OCI-LY7 (cell line): ENCODE measurements around the gene YOD1. TPM values are rescaled to one million over a fixed set of nuclear protein-coding genes. Genes with fewer than 3 reads are reported as not detected.

ENCODE experiments used
- BruUV-seq: library from RNA; stranded (reverse); fragments of 400-500 nt; replicated peaks from 2 replicates; lab custom pipeline; 2021; lab: Mats Ljungman, UMichigan
- CTCF ChIA-PET: fragments of 300-600 bp; sonication (Branson Sonifier 250); formaldehyde crosslinking; loops from one replicate; lab custom pipeline; 2022; ENCODE audit warnings: antibody characterized with exemption; ENCODE audit not compliant: unreplicated experiment; lab: Charles Lee
- POLR2A ChIA-PET: fragments of 300-600 bp; sonication (Branson Sonifier 250); formaldehyde crosslinking; loops from one replicate; lab custom pipeline; 2022; ENCODE audit warnings: antibody characterized with exemption; lab: Charles Lee
- DNase-seq: peaks from one replicate; pipeline ENCODE4 v3.0.0-alpha.2; 2015; ENCODE audit warnings: low spot score
- H2AFZ ChIP-seq: fragments of 200-600 bp; sonication (generic), shearing (Covaris generic); 2 replicates; pipeline ENCODE4 v1.6.1; 2014; ENCODE audit warnings: mild to moderate bottlenecking, antibody characterized with exemption, low read length, moderate library complexity
- H3K27ac ChIP-seq: fragments of 200-600 bp; sonication (generic); 2 replicates; pipeline ENCODE4 v1.5.1; 2014; ENCODE audit warnings: mixed run types, low read depth, mild to moderate bottlenecking, moderate library complexity, low read length, inconsistent platforms; ENCODE audit not compliant: poor library complexity, severe bottlenecking
- H3K36me3 ChIP-seq: fragments of 200-600 bp; sonication (generic); 2 replicates; pipeline ENCODE4 v1.6.1; 2014; ENCODE audit warnings: mild to moderate bottlenecking, antibody characterized with exemption, low read length, moderate library complexity, mixed read lengths; ENCODE audit not compliant: insufficient read depth
- H3K4me1 ChIP-seq: fragments of 200-600 bp; sonication (generic); 2 replicates; pipeline ENCODE4 v1.5.1; 2014; ENCODE audit warnings: mild to moderate bottlenecking, low read length; ENCODE audit not compliant: insufficient read depth, poor library complexity, severe bottlenecking
- H3K4me2 ChIP-seq: fragments of 200-600 bp; sonication (generic); 2 replicates; pipeline ENCODE4 v1.6.1; 2014; ENCODE audit warnings: mild to moderate bottlenecking, low read length
- H3K4me3 ChIP-seq: fragments of 200-600 bp; sonication (generic); 2 replicates; pipeline ENCODE4 v1.5.1; 2014; ENCODE audit warnings: mild to moderate bottlenecking, low read depth, low read length; ENCODE audit not compliant: poor library complexity, severe bottlenecking
- H3K79me2 ChIP-seq: fragments of 200-600 bp; sonication (generic); 2 replicates; pipeline ENCODE4 v1.6.1; 2016; ENCODE audit warnings: low read depth, mild to moderate bottlenecking, low read length, moderate library complexity, mixed read lengths; ENCODE audit not compliant: insufficient read depth
- H3K9me2 ChIP-seq: fragments of 200-600 bp; sonication (generic); 2 replicates; pipeline ENCODE4 v1.6.1; 2016; ENCODE audit warnings: mild to moderate bottlenecking, low read length, mixed read lengths; ENCODE audit not compliant: insufficient read depth
- H3K9me3 ChIP-seq: fragments of 200-600 bp; sonication (generic); 2 replicates; pipeline ENCODE4 v1.6.1; 2014; ENCODE audit warnings: mild to moderate bottlenecking, mixed run types, low read length, mixed read lengths
- H4K20me1 ChIP-seq: fragments of 200-600 bp; sonication (generic); 2 replicates; pipeline ENCODE4 v1.6.1; 2014; ENCODE audit warnings: mild to moderate bottlenecking, antibody characterized with exemption, low read length, moderate library complexity, mixed read lengths; ENCODE audit not compliant: insufficient read depth
- EZH2phosphoT487 ChIP-seq: fragments of 200-600 bp; sonication (generic); IDR thresholded peaks from 2 replicates; pipeline ENCODE4 v1.6.1; 2018; ENCODE audit warnings: low read depth, borderline replicate concordance, mild to moderate bottlenecking, mixed run types, antibody characterized with exemption, low read length, moderate library complexity, mixed read lengths
- intact Hi-C: fragments of 100-400 bp; cut with micrococcal nuclease; formaldehyde crosslinking; loops from one replicate; pipeline ENCODE4 v1.10.0; 2022; ENCODE audit not compliant: unreplicated experiment
- total RNA-seq, 2 experiments: library from RNA; depleted of rRNA in 1 of 2; stranded (reverse); fragments of >200 nt in 1 of 2; shearing (Covaris generic) in 1 of 2; gene quantifications; 2 replicates each; pipeline ENCODE4 v1.2.3, GENCODE V29; 2014 to 2022
- TF ChIP-seq, protein P1 (sequence below): fragments of 200-600 bp; sonication (generic); conservative IDR thresholded peaks from 2 replicates; pipeline ENCODE4 v1.5.1; 2014; ENCODE audit warnings: mild to moderate bottlenecking, antibody characterized with exemption, low read length, moderate library complexity, mixed read lengths

YOD1 gene
- total RNA-seq, 2 experiments from 2014 or later: 16.2 to 16.5 TPM

DNA sequence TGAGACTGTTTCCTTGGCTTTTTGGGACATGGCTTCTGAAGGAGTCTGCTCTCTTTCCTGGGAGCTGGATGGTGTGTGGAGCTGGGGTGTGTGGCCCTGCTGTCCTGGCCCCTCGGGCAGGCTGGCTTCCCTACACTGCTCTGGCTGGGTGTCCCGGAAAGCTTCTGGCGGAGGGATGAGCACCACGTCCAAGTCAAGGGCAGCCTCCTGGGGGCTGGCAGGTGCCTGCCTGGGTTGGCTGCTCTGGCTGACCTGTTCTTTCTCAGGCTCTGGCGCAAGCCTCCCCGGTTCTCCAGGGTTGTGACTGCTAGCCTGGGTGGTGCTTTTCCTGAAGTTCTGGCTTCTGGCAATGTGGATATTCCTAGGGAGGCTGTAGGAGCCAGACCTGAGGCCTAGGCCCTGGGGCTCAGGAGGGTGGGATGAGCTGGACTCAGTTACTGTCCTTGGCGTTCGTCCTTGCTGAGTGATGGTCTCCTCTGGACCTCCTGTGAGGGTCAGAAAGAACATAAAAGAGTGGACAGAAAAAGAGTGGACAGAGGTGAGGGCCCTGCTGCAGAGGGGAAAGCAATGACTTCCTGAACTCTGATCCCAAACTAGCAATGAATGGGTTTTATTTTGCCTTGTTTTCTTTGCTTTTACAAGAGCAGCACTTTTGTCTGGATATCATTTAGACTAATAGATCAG is 27.9 kb downstream of the YOD1 start:
- intact Hi-C loops: no loop called here
- no peaks in the 10 kb centered on the region for H3K4me1 ChIP-seq
- CTCF ChIA-PET: no interaction called here
- no peaks in the 10 kb centered on the region for H3K9me2 ChIP-seq
- H2AFZ ChIP-seq: no peak overlapping the region
- no peak for DNase-seq
- POLR2A ChIA-PET: no interaction called here
- H3K4me2 ChIP-seq: no peak overlapping the region
- no peak overlapping the region for H3K4me3 ChIP-seq
- no peaks in the 10 kb centered on the region for H3K9me3 ChIP-seq
- H4K20me1 ChIP-seq: no peaks in the 10 kb centered on the region
- no peaks in the 10 kb centered on the region for H3K79me2 ChIP-seq
- H3K27ac ChIP-seq: no peak overlapping the region
- no peaks in the 10 kb centered on the region for H3K36me3 ChIP-seq
- TF ChIP-seq, protein P1, sequence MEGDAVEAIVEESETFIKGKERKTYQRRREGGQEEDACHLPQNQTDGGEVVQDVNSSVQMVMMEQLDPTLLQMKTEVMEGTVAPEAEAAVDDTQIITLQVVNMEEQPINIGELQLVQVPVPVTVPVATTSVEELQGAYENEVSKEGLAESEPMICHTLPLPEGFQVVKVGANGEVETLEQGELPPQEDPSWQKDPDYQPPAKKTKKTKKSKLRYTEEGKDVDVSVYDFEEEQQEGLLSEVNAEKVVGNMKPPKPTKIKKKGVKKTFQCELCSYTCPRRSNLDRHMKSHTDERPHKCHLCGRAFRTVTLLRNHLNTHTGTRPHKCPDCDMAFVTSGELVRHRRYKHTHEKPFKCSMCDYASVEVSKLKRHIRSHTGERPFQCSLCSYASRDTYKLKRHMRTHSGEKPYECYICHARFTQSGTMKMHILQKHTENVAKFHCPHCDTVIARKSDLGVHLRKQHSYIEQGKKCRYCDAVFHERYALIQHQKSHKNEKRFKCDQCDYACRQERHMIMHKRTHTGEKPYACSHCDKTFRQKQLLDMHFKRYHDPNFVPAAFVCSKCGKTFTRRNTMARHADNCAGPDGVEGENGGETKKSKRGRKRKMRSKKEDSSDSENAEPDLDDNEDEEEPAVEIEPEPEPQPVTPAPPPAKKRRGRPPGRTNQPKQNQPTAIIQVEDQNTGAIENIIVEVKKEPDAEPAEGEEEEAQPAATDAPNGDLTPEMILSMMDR: no peak
- TF ChIP-seq EZH2phosphoT487: no peak
- BruUV-seq: no TSS peak

GRCh38 chr1:207021876-207022596 is 29.0 kb downstream of the YOD1 start:
- no peaks in the 10 kb centered on the region for H3K36me3 ChIP-seq
- no peak for DNase-seq
- no peak overlapping the region for H3K27ac ChIP-seq
- TF ChIP-seq, protein P1: no peak
- TF ChIP-seq EZH2phosphoT487: no peak
- no peaks in the 10 kb centered on the region for H3K9me3 ChIP-seq
- no peak overlapping the region for H3K4me3 ChIP-seq
- H3K9me2 ChIP-seq: no peaks in the 10 kb centered on the region
- no peak overlapping the region for H3K4me2 ChIP-seq
- no TSS peak for BruUV-seq
- H4K20me1 ChIP-seq: no peaks in the 10 kb centered on the region
- CTCF ChIA-PET: no interaction called here
- H3K4me1 ChIP-seq: no peaks in the 10 kb centered on the region
- H3K79me2 ChIP-seq: no peaks in the 10 kb centered on the region
- no peak overlapping the region for H2AFZ ChIP-seq
- intact Hi-C loops: no loop called here
- POLR2A ChIA-PET: interaction anchor here (0.5 to 1.4 kb wide), 3 partner anchors 16 to 236 kb away, joined by 3 read pairs; no protein-coding TSS in a partner anchor
